DOHH2 (cell line): ENCODE results near the gene NFYC.

Experiments used
- EZH2phosphoT487 ChIP-seq: fragments of 200-600 bp; sonication (generic); IDR thresholded peaks from 2 replicates; pipeline ENCODE4 v1.6.1; 2017; ENCODE audit warnings: borderline replicate concordance, mild to moderate bottlenecking, antibody characterized with exemption, low read length, moderate library complexity, mixed read lengths
- TF ChIP-seq, protein P1 (sequence below): fragments of 200-600 bp; sonication (generic); IDR thresholded peaks from one replicate; pipeline ENCODE4 v1.5.1; 2014; ENCODE audit warnings: antibody characterized with exemption, mild to moderate bottlenecking, low read depth, low read length; ENCODE audit not compliant: poor library complexity, severe bottlenecking

DNA sequence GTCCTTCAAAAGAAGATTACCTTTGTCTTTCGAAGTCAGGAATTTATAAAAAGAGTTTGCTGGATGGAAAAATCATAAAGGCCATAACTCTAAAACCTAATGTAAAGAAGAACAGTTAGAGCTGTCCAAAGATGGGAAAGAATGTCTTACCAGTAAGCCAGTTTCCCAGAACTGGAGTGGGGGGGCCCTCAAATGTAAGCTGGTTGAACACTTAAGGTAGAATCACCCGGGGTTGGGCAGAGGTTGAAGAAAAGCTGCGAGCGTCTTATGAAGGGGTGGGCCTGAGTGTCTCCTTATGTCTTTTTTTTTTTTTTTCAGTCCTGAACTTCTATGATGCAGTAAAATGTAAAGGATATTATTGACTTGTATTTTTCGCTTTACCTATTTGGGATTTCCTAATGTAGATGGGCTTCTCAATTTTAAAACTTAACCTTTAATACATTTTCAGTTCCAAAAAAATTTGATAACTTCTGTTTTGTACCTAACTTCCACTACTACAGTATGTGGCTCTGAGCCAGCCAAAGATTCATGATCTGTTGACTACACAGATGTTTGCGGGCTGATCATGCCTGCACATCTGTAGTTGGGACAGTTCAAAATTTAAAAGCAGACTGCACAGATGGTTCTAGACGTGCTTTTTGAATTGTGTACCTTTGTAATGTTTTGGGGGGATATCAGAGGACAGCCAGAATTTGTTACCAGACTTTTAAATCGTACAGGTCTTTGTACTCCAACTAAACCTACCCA is 43.6 kb downstream of the NFYC start:
- TF ChIP-seq, protein P1, sequence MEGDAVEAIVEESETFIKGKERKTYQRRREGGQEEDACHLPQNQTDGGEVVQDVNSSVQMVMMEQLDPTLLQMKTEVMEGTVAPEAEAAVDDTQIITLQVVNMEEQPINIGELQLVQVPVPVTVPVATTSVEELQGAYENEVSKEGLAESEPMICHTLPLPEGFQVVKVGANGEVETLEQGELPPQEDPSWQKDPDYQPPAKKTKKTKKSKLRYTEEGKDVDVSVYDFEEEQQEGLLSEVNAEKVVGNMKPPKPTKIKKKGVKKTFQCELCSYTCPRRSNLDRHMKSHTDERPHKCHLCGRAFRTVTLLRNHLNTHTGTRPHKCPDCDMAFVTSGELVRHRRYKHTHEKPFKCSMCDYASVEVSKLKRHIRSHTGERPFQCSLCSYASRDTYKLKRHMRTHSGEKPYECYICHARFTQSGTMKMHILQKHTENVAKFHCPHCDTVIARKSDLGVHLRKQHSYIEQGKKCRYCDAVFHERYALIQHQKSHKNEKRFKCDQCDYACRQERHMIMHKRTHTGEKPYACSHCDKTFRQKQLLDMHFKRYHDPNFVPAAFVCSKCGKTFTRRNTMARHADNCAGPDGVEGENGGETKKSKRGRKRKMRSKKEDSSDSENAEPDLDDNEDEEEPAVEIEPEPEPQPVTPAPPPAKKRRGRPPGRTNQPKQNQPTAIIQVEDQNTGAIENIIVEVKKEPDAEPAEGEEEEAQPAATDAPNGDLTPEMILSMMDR: no peak
- TF ChIP-seq EZH2phosphoT487: no peak
